ENCODE results near the gene HTR3C.
A peak's percentile ranks its signal among the peaks of the same experiment; 100 is the strongest.
"Not testable (repeated sequence)": the region's sequence is repeated elsewhere in the genome, so short reads cannot be mapped to it uniquely, and the experiment has no call there.

HTR3C gene

DNA sequence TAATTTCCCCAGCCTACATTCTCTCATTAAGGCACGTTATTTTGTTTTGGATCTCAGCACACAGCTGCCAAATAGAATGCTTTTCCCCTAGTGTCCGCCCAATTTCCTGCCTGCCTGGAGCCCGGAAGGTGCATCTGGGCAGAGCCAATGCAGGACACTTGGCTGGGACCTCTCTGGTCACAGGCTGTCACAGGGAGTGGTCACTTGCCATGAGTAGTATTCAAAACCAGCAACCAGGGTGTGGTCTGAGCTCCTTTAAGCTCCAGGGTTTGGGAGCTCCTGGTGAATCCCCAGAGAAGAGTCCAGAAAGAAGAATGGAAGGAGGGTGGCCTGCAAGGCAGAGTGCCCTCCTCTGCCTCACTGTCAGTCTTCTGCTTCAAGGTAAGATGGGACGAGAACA, at the start of gene HTR3C:
TSS of gene HTR3C (plus strand) at position 281 of the 400 bp plus-strand sequence. CDS start at position 315, 34 bp downstream.
- no peak for DNase-seq

DNA sequence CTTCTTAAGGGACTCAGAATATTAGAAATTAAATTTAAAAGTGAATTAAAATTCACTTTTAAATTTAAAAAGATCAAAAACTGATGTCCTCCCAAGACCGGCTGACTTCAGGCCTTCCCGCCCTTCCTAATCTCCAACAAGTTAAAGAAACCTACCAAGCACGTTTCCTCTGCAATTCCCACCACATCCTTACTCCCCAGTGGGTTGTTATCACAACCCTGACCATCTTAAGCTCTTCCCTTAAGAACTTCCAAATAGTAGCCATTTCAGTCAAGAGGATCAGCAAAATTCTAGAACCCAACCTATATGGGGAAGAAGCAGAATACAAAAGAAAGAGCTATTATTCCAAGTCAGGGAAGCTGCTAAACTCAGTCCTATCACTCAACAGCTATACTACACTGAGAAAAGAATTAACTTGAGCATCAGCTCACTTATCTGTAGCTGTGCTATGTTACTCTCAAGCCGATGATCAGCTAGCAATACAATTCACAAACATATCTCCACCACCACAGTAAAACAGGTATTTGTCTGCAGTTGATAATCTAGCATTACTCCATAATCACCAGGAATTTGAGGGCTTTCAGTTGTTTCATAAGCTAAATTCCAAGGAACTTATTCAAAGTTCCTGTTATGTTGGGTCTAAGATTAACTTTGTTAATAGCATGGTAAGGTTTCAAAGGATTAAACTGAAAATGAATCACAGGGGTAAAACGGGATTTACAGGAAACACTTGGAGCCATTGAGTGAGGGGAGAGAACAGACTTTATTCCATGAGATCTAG, 49.5 kb upstream of the HTR3C start:
- no peak for DNase-seq

GRCh38 chr3:184004476-184004875, 48.4 kb upstream of the HTR3C start:
- no peak for DNase-seq

DNA sequence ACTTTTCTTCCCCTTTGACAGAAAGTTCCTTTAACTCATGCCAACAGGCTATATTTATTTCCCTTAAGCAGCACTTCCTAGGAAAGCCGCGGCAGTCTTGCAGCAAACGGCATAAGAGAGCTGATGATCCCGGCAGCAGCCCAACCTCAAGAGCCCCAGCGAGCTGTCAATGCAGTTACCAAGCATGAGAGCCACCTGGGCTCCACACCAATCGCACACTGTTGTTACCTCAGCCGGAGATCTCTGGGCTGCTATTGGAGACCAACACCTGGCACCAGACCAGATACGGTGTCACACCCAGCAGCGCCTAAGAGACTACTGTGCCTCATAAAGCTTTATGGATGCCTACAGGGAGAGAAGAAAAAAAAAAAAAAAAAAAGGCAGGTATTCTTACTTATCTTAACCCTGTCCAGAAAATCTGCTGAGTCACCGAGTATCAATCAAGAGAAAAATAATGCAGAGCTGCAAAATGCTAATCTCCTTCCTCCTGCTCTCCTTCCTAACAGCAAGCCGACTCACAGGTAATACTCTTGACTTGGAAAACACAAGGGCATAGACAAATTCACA, 46.8 kb upstream of the HTR3C start:
- DNase-seq = peak; percentile 20

- DNase-seq = not testable (repeated sequence)
These were observed 45.6 kb upstream of the HTR3C start for GRCh38 chr3:184007143-184007813.

GRCh38 chr3:184008161-184008560, 44.7 kb upstream of the HTR3C start:
- DNase-seq = no peak

GRCh38 chr3:184011230-184011876, 41.5 kb upstream of the HTR3C start:
- no peak for DNase-seq

GRCh38 chr3:184011937-184012889, 40.6 kb upstream of the HTR3C start:
- DNase-seq = no peak

DNA sequence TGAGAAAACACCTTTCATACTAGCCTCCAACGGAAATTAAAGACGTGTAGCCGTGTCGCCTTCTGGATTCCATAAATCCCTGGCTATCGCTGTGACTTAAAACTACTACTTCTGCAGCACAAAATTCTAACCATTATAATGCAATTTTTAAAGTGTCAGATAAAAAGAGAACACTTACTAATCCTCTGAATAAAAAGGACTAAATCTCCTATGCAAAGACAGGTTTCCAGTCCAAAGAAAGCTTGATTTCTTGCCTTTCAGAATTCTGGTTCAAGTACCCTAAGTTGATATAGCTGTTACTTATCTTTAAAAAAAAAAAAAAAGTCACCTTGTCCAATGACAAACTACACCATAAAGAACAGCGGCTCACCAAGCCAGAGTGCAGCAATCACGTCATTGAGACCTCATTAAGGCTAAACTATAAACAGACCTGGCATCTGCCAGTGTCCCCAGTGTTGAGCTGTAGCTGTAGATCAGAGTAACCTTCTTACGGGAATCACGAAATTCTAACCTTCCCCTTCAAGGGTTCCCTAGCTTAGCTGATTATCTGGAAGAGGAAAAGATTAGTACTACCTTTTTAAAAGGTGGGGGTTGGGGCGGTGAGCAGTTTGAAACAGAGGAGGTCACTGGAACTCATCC, 37.3 kb upstream of the HTR3C start:
- no peak for DNase-seq

DNA sequence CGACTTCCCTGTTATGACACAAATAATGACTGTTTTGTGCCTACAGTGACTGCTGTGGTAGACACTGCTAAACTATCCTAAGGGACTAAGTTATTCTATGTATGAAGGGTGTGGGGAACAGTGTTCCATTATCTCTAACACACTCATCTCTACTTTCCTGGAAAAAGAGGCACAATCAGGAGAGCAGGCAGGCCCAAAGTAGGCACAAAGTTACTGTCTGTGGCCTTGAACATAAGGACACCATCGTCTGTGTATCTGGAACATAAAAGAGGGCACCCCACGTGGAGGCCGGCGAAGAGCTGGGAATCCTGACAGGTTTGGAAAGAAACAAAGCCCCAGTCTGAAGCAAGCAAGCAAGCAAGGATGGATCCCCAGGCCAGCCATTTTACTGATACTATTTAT, 36.7 kb upstream of the HTR3C start:
- DNase-seq = no peak

DNA sequence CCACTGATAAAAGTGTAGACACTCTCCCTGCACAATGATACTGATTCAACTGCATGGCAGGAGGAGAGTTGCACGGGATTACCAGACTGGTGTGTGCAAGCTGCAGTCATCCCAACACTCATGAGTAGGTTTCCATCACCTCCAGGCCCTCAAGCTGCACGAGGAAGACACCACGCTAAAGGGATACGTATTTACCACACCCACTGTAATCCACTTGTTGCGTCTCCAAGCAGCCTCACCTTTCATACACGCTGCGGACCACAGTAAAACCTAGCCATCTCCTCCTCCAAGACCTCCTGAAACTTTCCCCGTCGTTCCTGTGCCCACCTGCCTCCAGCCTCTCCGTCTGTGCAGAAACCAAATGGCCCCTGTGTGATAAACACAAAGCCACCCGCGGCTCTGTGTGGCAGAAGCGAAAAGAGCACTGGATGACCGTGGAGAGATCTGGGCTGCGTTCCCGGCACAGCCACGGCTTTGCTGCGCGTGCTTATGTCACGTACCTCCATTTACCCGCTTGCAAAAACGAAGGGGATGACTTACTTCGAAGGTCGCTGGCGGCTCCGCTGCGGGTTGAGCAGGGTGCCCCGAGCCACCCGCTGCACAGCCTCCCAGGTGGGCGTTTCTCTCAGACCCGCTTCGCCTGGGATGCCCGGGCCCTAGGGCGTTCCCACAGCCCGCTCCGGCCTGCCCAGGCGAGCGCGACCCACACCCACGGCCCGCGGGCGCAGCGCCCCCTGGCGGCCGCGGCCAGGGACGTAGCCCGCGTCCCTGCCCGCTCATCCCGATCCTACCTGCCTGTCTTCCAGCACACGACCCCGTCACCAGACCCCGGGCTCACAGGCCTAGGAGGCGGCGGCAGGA, 35.8 kb upstream of the HTR3C start:
- DNase-seq = peak; percentile 20

GRCh38 chr3:184017672-184018423, 35.0 kb upstream of the HTR3C start, which contains the start of gene ABCC5:
Gene ABCC5 (minus strand): TSS chr3:184017884. CDS start chr3:184014392, 3,492 bp downstream.
- peak; percentile 85 for DNase-seq

- DNase-seq = no peak
These were observed 34.3 kb upstream of the HTR3C start for GRCh38 chr3:184018424-184018973.

DNA sequence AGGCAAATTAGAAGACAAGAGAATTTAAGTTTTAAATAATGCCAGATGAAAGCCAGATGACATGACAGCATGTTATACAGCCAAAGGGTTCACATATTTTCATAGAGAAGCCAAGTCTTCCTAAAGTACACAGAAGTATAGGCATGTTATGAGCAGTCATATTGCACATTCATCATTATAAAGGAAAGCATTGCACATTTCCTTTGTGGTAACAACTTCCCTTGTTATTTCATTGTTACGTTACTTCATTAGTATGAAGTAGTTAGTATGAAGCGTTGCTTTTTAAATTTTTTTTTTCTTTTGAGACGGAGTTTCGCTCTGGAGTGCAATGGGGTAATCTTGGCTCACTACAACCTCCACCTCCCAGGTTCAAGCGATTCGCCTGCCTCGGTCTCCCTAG, 30.5 kb upstream of the HTR3C start:
- DNase-seq = peak; percentile 90

GRCh38 chr3:184025256-184025655, 27.6 kb upstream of the HTR3C start:
- not testable (repeated sequence) for DNase-seq

DNA sequence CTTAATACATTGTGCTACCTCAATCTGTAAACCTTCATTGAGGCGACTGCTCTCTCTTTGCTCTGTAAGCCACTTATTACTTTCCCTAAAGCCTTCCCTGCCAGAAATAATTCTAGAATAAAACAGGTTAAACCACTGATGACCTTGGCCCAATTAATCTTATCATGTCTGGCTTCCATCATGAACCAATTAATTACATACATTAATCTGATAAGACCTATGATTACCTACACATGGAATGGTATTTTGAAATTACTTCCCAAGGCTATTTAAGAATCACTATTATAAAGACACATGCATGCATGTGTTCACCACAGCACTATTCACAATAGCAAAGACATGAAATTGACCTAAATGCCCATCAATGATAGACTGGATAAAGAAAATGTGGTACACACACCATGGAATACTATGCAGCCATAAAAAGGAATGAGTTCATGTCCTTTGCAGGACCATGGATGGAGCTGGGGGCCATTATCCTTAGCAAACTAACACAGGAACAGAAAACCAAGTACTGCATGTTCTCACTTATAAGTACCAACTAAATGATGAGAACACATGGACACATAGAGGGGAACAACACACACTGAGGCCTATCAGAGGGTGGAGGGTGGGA, 24.5 kb upstream of the HTR3C start:
- DNase-seq = not testable (repeated sequence)

DNA sequence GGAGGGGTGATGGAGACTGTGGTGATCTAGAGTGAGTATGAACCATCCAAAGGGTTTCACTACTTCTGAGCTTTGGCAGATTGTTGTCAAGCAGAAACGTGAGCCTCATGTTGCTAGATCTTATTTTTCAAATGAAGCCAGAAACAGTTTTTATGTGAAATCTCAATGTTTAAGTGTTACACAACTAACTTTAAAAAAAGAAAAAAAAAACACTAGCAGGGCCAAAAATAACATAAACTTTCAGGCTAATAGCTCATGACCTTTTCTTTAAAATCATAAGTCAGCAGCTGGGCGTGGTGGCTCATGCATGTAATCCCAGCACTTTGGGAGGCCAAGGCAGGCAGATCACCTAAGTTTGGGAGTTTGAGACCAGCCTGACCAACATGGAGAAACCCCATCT, 23.4 kb upstream of the HTR3C start:
- no peak for DNase-seq

DNA sequence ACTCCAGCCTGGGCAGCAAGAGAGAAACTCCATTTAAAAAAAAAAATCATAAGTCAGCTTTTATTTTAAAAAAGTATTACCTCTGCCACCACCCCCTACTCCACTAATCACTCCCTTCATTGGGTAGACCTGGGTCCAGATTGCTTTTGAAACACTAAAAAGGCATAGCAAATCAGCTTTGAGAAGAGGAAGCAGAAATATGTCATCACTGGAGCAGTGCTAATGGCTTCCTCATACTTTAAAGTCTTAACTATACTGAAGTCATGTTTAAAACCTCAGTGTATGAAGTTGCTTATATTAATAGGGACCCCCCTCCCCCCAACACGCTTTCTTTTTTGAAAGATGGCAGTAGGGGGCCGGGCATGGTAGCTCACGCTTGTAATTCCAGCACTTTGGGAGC, 22.3 kb upstream of the HTR3C start:
- peak; percentile 3 for DNase-seq

GRCh38 chr3:184031187-184031792, 21.6 kb upstream of the HTR3C start, which contains the start of gene HTR3D:
Gene HTR3D (plus strand): TSS chr3:184031742. CDS start chr3:184031742, 0 bp downstream.
- peak; percentile 50 for DNase-seq
